B cell (primary cell): Measurements from ENCODE around the gene ANP32A. TPM values are rescaled to one million over a fixed set of nuclear protein-coding genes. Genes with fewer than 3 reads are reported as not detected.
A peak's percentile ranks its signal among the peaks of the same experiment; 100 is the strongest.

Experiments
- ATAC-seq: fragments of 200-7000 bp; cut with Tn5 transposase; one replicate; pipeline ENCODE4 v1.10.0; 2021; ENCODE audit warnings: low read depth, mild to moderate bottlenecking, moderate number of reproducible peaks, moderate library complexity
- CTCF ChIA-PET: fragments of 350-600 bp; sonication (Branson Sonifier 250); formaldehyde crosslinking; loops from one replicate; lab custom pipeline; 2021; ENCODE audit warnings: antibody characterized with exemption, inconsistent platforms; lab: Charles Lee
- POLR2A ChIA-PET: fragments of 350-600 bp; sonication (Branson Sonifier 250); formaldehyde crosslinking; loops from one replicate; lab custom pipeline; 2021; ENCODE audit warnings: antibody characterized with exemption; lab: Charles Lee
- DNase-seq: peaks from one replicate; pipeline ENCODE4 v3.0.0; 2013
- H2AFZ ChIP-seq: 2 replicates; pipeline ENCODE4 v1.6.1; 2012; ENCODE audit warnings: mild to moderate bottlenecking, low read depth, low read length; ENCODE audit not compliant: insufficient read depth, poor library complexity, severe bottlenecking
- H3K27ac ChIP-seq, 2 donors: 1 replicate in 1 of 2; 2 replicates in 1 of 2; pipeline ENCODE4 v1.5.1; 2012 to 2013; ENCODE audit warnings: low read length in 2 of 2, mild to moderate bottlenecking in 2 of 2, moderate library complexity in 1 of 2
- H3K27me3 ChIP-seq, 4 experiments: fragments of 200-600 bp in 1 of 4; sonication (generic) in 1 of 4; replicated peaks in 1 of 4; 1 replicate in 2 of 4; 2 replicates in 2 of 4; pipeline versions ENCODE4 v1.6.1 to v1.7.0; 2013 to 2016; ENCODE audit warnings: low read length in 3 of 4, mild to moderate bottlenecking in 2 of 4, mixed read lengths in 1 of 4, moderate library complexity in 1 of 4; ENCODE audit not compliant: insufficient read depth in 4 of 4, control insufficient read depth in 3 of 4; ENCODE audit errors: control extremely low read depth in 1 of 4
- H3K36me3 ChIP-seq, 2 experiments: replicated peaks in 1 of 2; 1 replicate in 1 of 2; 2 replicates in 1 of 2; pipeline versions ENCODE4 v1.6.1 to v1.7.1; 2013; ENCODE audit warnings: low read length in 1 of 2; ENCODE audit not compliant: insufficient read depth in 2 of 2, control insufficient read depth in 1 of 2; ENCODE audit errors: control extremely low read depth in 1 of 2, extremely low read depth in 1 of 2
- H3K4me1 ChIP-seq, 2 donors: fragments of 200-600 bp in 1 of 2; sonication (generic) in 1 of 2; 1 replicate in 1 of 2; 2 replicates in 1 of 2; pipeline versions ENCODE4 v1.5.1 to v1.6.1; 2013 to 2017; ENCODE audit warnings: low read length in 2 of 2; ENCODE audit not compliant: control insufficient read depth in 2 of 2, insufficient read depth in 2 of 2
- H3K4me2 ChIP-seq: replicated peaks from 2 replicates; pipeline ENCODE3; 2012; ENCODE audit warnings: mild to moderate bottlenecking, low read depth, low read length; ENCODE audit not compliant: poor library complexity, severe bottlenecking
- H3K4me3 ChIP-seq, 5 experiments: fragments of 200-600 bp in 1 of 5; sonication (generic) in 1 of 5; 1 replicate in 3 of 5; 2 replicates in 2 of 5; pipeline versions ENCODE4 v1.5.1 to v1.7.0; 2011 to 2016; ENCODE audit warnings: low read length in 4 of 5, mild to moderate bottlenecking in 4 of 5, low read depth in 2 of 5, control low read depth in 1 of 5, moderate library complexity in 1 of 5; ENCODE audit not compliant: insufficient read depth in 1 of 5; ENCODE audit errors: control extremely low read depth in 1 of 5, extremely low read depth in 1 of 5
- H3K79me2 ChIP-seq: fragments of 200-600 bp; sonication (generic); one replicate; pipeline ENCODE4 v1.6.0; 2016; ENCODE audit warnings: low read length; ENCODE audit not compliant: control insufficient read depth, insufficient read depth
- H3K9ac ChIP-seq: fragments of 200-600 bp; sonication (generic); 2 replicates; pipeline ENCODE4 v1.6.1; 2017; ENCODE audit warnings: mild to moderate bottlenecking, low read length, moderate library complexity
- H3K9me3 ChIP-seq, 3 donors: one replicate each; pipeline versions ENCODE4 v1.6.1 to v1.7.1; 2013; ENCODE audit warnings: low read length in 2 of 3; ENCODE audit not compliant: control insufficient read depth in 2 of 3, insufficient read depth in 1 of 3; ENCODE audit errors: control extremely low read depth in 1 of 3
- H4K20me1 ChIP-seq: 2 replicates; pipeline ENCODE4 v1.6.0; 2012; ENCODE audit warnings: mild to moderate bottlenecking, low read length; ENCODE audit not compliant: insufficient read depth, control insufficient read depth, poor library complexity, severe bottlenecking
- H3K27ac Mint-ChIP-seq: one replicate; pipeline ENCODE4 v1.8.0; 2021; ENCODE audit warnings: mixed read lengths
- H3K27me3 Mint-ChIP-seq: one replicate; pipeline ENCODE4 v1.8.0; 2021; ENCODE audit warnings: mixed read lengths
- H3K4me1 Mint-ChIP-seq: one replicate; pipeline ENCODE4 v1.8.0; 2021; ENCODE audit warnings: mixed read lengths
- H3K4me3 Mint-ChIP-seq: one replicate; pipeline ENCODE4 v1.8.0; 2021; ENCODE audit warnings: mixed read lengths
- H3K9me3 Mint-ChIP-seq: one replicate; pipeline ENCODE4 v1.8.0; 2022; ENCODE audit warnings: mixed read lengths; ENCODE audit not compliant: insufficient read depth
- EZH2 ChIP-seq: IDR thresholded peaks from 2 replicates; pipeline ENCODE4 v1.6.1; 2012; ENCODE audit warnings: borderline replicate concordance, low read depth, mild to moderate bottlenecking, moderate library complexity, low read length; ENCODE audit not compliant: insufficient read depth, poor library complexity, severe bottlenecking
- WGBS: methylation state at CpG from one replicate; pipeline ENCODE4 v1.1.5; 2013; ENCODE audit warnings: missing lambda C conversion rate; ENCODE audit not compliant: insufficient coverage; 5-methylcytosine and 5-hydroxymethylcytosine counted together
- intact Hi-C: fragments of 100-400 bp; cut with micrococcal nuclease; formaldehyde crosslinking; loops from one replicate; pipeline ENCODE4 v1.10.0; 2022
- polyA plus RNA-seq: library from polyadenylated mRNA; depleted of rRNA; stranded (reverse); fragments of >200 nt; gene quantifications from 2 replicates; pipeline ENCODE4 v1.2.3, GENCODE V29; 2012
- total RNA-seq, 2 donors: library from RNA; stranded (reverse); fragments of 120-200 nt in 1 of 2; gene quantifications; 1 replicate in 1 of 2; 2 replicates in 1 of 2; pipeline versions ENCODE4 v1.2.3 to v1.2.4, GENCODE V29; 2013 to 2022
- TF ChIP-seq, protein P1 (sequence below): fragments of 200-600 bp; IDR thresholded peaks from one replicate; pipeline ENCODE4 v1.8.0; 2022; ENCODE audit warnings: antibody characterized with exemption, mild to moderate bottlenecking

Gene ANP32A
- total and polyA plus RNA-seq, 2 donors (not counting 1 experiment from before 2014, with no cell fraction given): 26.4 to 163 TPM

- peaks cover 0 to 8% of the 10 kb centered on the region in 2 experiments for H3K36me3 ChIP-seq
- ChIA-PET POLR2A (no interaction called here), CTCF (interaction anchor here (0.8 to 1.3 kb wide), 3 partner anchors 15 to 77 kb away, joined by 3 to 5 read pairs (median 3); no protein-coding TSS in a partner anchor)
- ATAC-seq: no peak
- no peak overlapping the region for H3K27ac Mint-ChIP-seq
- no peak overlapping the region for H3K4me3 Mint-ChIP-seq
- peaks cover 86% of the 10 kb centered on the region for H3K4me1 Mint-ChIP-seq
- H3K79me2 ChIP-seq: peaks cover 98% of the 10 kb centered on the region
- peaks cover 92% of the 10 kb centered on the region for H4K20me1 ChIP-seq
- WGBS: 84% methylated on average over 7 of the region's 9 CpGs
- H3K27ac ChIP-seq: peak overlapping the region in 1 of 2 donors; percentile 14
- no peak overlapping the region for H2AFZ ChIP-seq
- H3K4me1 ChIP-seq: peaks cover 46 to 55% of the 10 kb centered on the region in 2 donors
- H3K4me3 ChIP-seq: no peak overlapping the region
- H3K9me3 ChIP-seq: no peaks in the 10 kb centered on the region
- H3K4me2 ChIP-seq: no peak overlapping the region
- no peaks in the 10 kb centered on the region for H3K27me3 ChIP-seq
- no peak for DNase-seq
- H3K9me3 Mint-ChIP-seq: no peaks in the 10 kb centered on the region
- intact Hi-C loops: no loop called here
- no peak overlapping the region for H3K9ac ChIP-seq
- TF ChIP-seq EZH2: no peak
- TF ChIP-seq, protein P1, sequence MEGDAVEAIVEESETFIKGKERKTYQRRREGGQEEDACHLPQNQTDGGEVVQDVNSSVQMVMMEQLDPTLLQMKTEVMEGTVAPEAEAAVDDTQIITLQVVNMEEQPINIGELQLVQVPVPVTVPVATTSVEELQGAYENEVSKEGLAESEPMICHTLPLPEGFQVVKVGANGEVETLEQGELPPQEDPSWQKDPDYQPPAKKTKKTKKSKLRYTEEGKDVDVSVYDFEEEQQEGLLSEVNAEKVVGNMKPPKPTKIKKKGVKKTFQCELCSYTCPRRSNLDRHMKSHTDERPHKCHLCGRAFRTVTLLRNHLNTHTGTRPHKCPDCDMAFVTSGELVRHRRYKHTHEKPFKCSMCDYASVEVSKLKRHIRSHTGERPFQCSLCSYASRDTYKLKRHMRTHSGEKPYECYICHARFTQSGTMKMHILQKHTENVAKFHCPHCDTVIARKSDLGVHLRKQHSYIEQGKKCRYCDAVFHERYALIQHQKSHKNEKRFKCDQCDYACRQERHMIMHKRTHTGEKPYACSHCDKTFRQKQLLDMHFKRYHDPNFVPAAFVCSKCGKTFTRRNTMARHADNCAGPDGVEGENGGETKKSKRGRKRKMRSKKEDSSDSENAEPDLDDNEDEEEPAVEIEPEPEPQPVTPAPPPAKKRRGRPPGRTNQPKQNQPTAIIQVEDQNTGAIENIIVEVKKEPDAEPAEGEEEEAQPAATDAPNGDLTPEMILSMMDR: no peak
- H3K27me3 Mint-ChIP-seq: no peaks in the 10 kb centered on the region
These were observed 22.2 kb downstream of the ANP32A start for GRCh38 chr15:68798346-68799094.
